Heart right ventricle (tissue), 16 donors: ENCODE results near the gene HPSE. TPM values are rescaled to one million over a fixed set of nuclear protein-coding genes. Genes with fewer than 3 reads are reported as not detected.

Source experiments
- ATAC-seq, 8 donors: fragments of 200-7000 bp; cut with Tn5 transposase; one replicate each; pipeline ENCODE4 v1.9.1; 2020; ENCODE audit warnings: mild to moderate bottlenecking in 8 of 8, moderate library complexity in 8 of 8, moderate number of reproducible peaks in 1 of 8
- DNase-seq, 2 donors: peaks; one replicate each; pipeline ENCODE4 v3.0.0-alpha.2; 2020
- H3K27ac ChIP-seq, 10 donors: fragments of 200-600 bp; sonication (generic) in 2 of 10; one replicate each; pipeline versions ENCODE4 v1.5.0 to v1.8.0; 2020 to 2022; ENCODE audit warnings: mild to moderate bottlenecking in 3 of 10
- H3K27me3 ChIP-seq, 7 donors: fragments of 200-600 bp; one replicate each; pipeline ENCODE4 v1.8.0; 2021 to 2022; ENCODE audit warnings: mild to moderate bottlenecking in 2 of 7
- H3K36me3 ChIP-seq, 9 donors: fragments of 200-600 bp; sonication (generic) in 1 of 9; one replicate each; pipeline versions ENCODE4 v1.5.0 to v1.8.0; 2020 to 2022; ENCODE audit warnings: mild to moderate bottlenecking in 2 of 9
- H3K4me1 ChIP-seq, 9 donors: fragments of 200-600 bp; sonication (generic) in 1 of 9; one replicate each; pipeline versions ENCODE4 v1.5.0 to v1.8.0; 2020 to 2022; ENCODE audit warnings: mild to moderate bottlenecking in 4 of 9
- H3K4me3 ChIP-seq, 10 donors: fragments of 200-600 bp; sonication (generic) in 2 of 10; one replicate each; pipeline versions ENCODE4 v1.5.0 to v1.8.0; 2020 to 2022; ENCODE audit warnings: mild to moderate bottlenecking in 7 of 10, moderate library complexity in 2 of 10
- H3K9me3 ChIP-seq, 11 donors: fragments of 200-600 bp in 10 of 11; sonication (generic) in 2 of 11; one replicate each; pipeline versions ENCODE4 v1.5.0 to v1.8.0; 2013 to 2022; ENCODE audit warnings: mild to moderate bottlenecking in 2 of 11, control low read depth in 1 of 11, moderate library complexity in 1 of 11
- CTCF ChIP-seq, 9 donors: fragments of 200-600 bp; sonication (generic) in 2 of 9; IDR thresholded peaks; one replicate each; pipeline versions ENCODE4 v1.5.0 to v1.8.0; 2021 to 2022; ENCODE audit warnings: antibody characterized with exemption in 9 of 9, mild to moderate bottlenecking in 5 of 9, moderate library complexity in 1 of 9
- WGBS, 2 donors: extraction: QIAGEN DNeasy Blood & Tissue Kit; methylation state at CpG; one replicate each; pipeline ENCODE4 v1.1.7; 2013; ENCODE audit warnings: inconsistent platforms in 1 of 2; 5-methylcytosine and 5-hydroxymethylcytosine counted together
- intact Hi-C, 10 donors: fragments of 100-400 bp; cut with DNase I; formaldehyde crosslinking; loops; one replicate each; pipeline versions ENCODE4 v1.11.1 to v1.14.2; 2022
- polyA plus RNA-seq, 2 donors: library from polyadenylated mRNA; stranded (reverse); fragments of 200-250 nt; gene quantifications; one replicate each; pipeline ENCODE4 v1.2.3, GENCODE V29; 2013
- total RNA-seq, 10 donors: library from RNA; stranded (reverse); fragmentation: NEBNext Ultra II Directional in 3 of 10; extraction: Animal tissue kit (Norgen Biotek cat#: 25700) in 3 of 10; gene quantifications; one replicate each; pipeline versions ENCODE4 v1.2.1 to v1.2.4, GENCODE V29; 2021 to 2023
- donor health status: Arrhythmogenic right ventricular cardiomyopathy.
- donor health status: ischemic (EF 13 %, LVEDD 7.1; RV severe dilation, severe dysfunction).
- donor health status: healthy with polysubstance abuse.
- donor health status: DM: no; HTN: yes; CAD: no.
- donor health status: DM: no; HTN: no; CAD: no.
- donor health status: ischemic (EF 25% LVEDD 6.9; RV normal size, moderate dysfunction).
- donor health status: ischemic (EF 25% LVEDD 5.7; RV mildly dilated, moderate dysfunction).
- donor health status: healthy.
- donor health status: DM: yes; HTN: yes; CAD: no.
- donor health status: Ischemic cardiomyopathy.
- donor health status: ischemic (EF 35%, LVEDD 5.7; RV mildly dilated, moderate dysfunction).
- donor health status: nonischemic (EF 11% LVEDD 7.7; RV severe dilation, severe dysfunction).
- donor health status: DM: yes; HTN: yes; CAD: no.
- donor health status: PGD.
- donor health status: ischemic (EF 29% LVEDD 5.4; RV normal size, mild dysfunction).
- donor health status: nonischemic (EF 23%, LVEDD 6.1; RV moderate dilation, normal function).

HPSE gene
- total and polyA plus RNA-seq, 12 donors, result 0.15 to 2.4 (median 0.39) TPM

- Histone ChIP-seq H3K36me3 (no peaks in the 10 kb centered on the region), H3K4me3 (no peak overlapping the region), H3K9me3 (peaks cover 0 to under 1% (median 0%) of the 10 kb centered on the region in 11 donors), H3K27me3 (no peaks in the 10 kb centered on the region), H3K27ac (no peak overlapping the region), H3K4me1 (peaks cover 0 to 21% (median 0%) of the 10 kb centered on the region in 9 donors)
- TF ChIP-seq CTCF (IDR thresholded peaks at IDR 0.05), result no peak
- DNase-seq, result no peak
- 83 to 84% methylated on average over 4 of the region's 4 CpGs for WGBS, 2 donors
- intact Hi-C loops, result no loop called here
- ATAC-seq, result peak in 2 of 8 donors; percentile 58 to 65
Measured at GRCh38 chr4:83360018-83360417, 25.4 kb upstream of the HPSE start.

- ATAC-seq, result no peak
Measured at GRCh38 chr4:83358410-83358809, 23.8 kb upstream of the HPSE start.

GRCh38 chr4:83356899-83357661 lies 22.4 kb upstream of the HPSE start:
- H3K27me3 ChIP-seq, result no peaks in the 10 kb centered on the region
- H3K4me3 ChIP-seq, result no peak overlapping the region
- no peaks in the 10 kb centered on the region for H3K36me3 ChIP-seq
- peaks cover 0 to 21% (median 0%) of the 10 kb centered on the region in 9 donors for H3K4me1 ChIP-seq
- no peak for DNase-seq
- H3K27ac ChIP-seq, result peak overlapping the region in 2 of 10 donors; percentile 28
- no peak for TF ChIP-seq CTCF (IDR thresholded peaks at IDR 0.05)
- intact Hi-C loops, result no loop called here
- 40 to 56% methylated on average over 4 of the region's 4 CpGs for WGBS, 2 donors
- H3K9me3 ChIP-seq, result peaks cover 0 to 22% (median 8%) of the 10 kb centered on the region in 11 donors
- ATAC-seq, result peak in 7 of 8 donors; percentile 41 to 81 (median 79)

More at GRCh38 chr4:83358410-83358809, 23.8 kb upstream of the HPSE start:
- DNase-seq, result no peak
- intact Hi-C loops, result no loop called here
- Histone ChIP-seq H3K27me3 (no peaks in the 10 kb centered on the region), H3K4me1 (peaks cover 0 to 21% (median 0%) of the 10 kb centered on the region in 9 donors), H3K36me3 (no peaks in the 10 kb centered on the region), H3K4me3 (no peak overlapping the region), H3K9me3 (peaks cover 0 to 16% (median 7%) of the 10 kb centered on the region in 11 donors), H3K27ac (no peak overlapping the region)
- 71 to 77% methylated on average over 1 of the region's 1 CpG for WGBS, 2 donors
- no peak for TF ChIP-seq CTCF (IDR thresholded peaks at IDR 0.05)

GRCh38 chr4:83353516-83353915 lies 18.9 kb upstream of the HPSE start:
- Histone ChIP-seq H3K9me3 (peaks cover 0 to 22% (median 8%) of the 10 kb centered on the region in 11 donors), H3K4me1 (peaks cover 0 to 17% (median 0%) of the 10 kb centered on the region in 9 donors), H3K27me3 (no peaks in the 10 kb centered on the region), H3K4me3 (no peak overlapping the region), H3K27ac (no peak overlapping the region), H3K36me3 (no peaks in the 10 kb centered on the region)
- 94 to 95% methylated on average over 1 of the region's 1 CpG for WGBS, 2 donors
- intact Hi-C loops, result no loop called here
- DNase-seq, result no peak
- TF ChIP-seq CTCF (IDR thresholded peaks at IDR 0.05), result no peak
- no peak for ATAC-seq
